GM18868 (cell line): ENCODE measurements around the gene GPC3.
"Not testable (repeated sequence)": the region's sequence is repeated elsewhere in the genome, so short reads cannot be mapped to it uniquely, and the experiment has no call there.

Experiments
- ATAC-seq: cut with Tn5 transposase; IDR thresholded peaks from one replicate; pipeline ENCODE4 v1.9.1; 2021; ENCODE audit warnings: mild to moderate bottlenecking, moderate library complexity; ENCODE audit not compliant: unreplicated experiment

Gene GPC3

DNA sequence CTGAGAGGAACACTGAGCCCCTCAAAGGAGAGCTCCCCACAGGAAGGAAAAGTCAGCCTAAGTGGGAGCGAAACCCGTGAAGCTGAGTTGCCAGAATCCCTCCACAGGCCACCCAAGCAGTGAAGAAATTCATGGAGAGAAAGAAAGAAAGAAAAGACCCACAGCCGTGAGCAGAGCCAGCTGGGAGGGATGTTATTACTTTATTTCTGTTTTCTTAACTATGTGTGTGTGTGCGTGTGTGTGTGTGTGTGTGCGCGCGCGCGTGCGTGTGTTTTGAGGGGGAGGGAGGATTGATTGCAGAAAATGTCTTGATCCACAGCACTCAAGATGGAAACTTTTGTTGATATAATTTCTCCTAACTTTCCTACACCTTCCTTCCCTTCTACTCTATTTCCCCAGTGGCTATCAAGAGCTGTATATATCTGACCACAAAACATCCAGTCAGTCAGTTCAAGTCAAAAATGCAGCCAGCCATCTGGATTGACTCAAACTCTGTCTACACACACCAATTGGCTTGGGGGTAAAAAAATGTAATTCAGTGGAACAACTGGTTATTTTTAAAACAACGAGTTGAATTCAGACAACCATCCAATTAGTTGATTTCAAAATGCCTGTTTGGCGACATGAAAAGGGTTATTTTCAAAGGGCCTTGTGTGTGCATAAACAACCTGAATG is 13.8 kb upstream of the GPC3 start:
- ATAC-seq = no peak

DNA sequence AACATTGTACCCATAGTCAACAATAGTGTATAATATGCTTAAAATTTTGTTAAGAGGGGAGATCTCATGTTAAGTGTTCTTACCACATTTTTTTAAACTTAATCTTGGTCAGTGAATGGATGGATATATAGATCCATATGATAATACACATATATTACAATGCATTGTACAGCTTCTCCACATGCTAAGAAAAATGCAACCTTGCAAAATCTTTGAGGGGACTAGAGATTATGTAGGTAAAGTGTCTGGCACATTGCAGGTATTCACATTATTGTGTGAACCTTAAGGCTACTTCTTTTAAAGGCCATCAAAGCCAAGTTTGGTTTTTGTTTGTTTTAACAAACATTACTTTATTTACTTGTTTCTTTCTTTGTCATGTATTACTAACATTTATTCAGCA is 10.4 kb upstream of the GPC3 start:
- ATAC-seq = no peak

DNA sequence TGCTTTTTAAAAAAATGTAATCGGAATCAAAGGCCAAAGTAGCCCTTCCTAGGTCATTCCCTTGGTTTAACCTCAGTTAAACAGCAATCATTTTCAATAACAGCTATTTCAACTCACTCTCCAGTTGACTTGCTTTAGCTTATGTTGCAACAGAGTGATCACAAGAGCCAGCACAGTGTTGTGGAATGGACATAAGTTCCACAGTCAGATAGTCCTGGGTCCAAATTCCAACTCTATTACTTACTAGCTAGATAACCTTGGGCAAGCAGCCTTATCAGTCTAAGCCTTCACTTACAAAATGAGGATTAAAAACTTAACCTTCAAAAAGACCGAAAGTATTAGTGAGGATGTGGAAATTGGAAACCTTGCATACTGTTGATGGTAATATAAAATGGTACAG is 9.2 kb upstream of the GPC3 start:
- no peak for ATAC-seq

DNA sequence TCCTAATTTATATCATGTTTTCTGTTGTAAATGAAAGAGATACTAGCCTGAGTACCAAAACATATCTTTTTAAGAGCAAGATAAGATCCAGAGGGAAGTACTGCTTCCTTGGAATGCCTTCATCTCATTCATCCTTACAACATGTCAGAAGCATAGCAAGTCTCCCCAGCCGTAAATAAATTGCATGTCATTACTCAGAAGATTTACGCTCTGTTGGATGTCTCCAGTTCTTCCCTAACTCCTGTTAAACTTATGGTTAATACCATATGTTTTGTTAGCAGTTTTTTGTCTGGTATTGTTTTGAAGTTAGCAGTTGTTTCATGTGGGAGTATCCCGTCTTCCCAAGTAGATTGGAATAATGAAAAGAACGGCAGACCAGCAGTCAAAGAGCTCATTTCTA is 7.5 kb upstream of the GPC3 start:
- ATAC-seq = no peak

DNA sequence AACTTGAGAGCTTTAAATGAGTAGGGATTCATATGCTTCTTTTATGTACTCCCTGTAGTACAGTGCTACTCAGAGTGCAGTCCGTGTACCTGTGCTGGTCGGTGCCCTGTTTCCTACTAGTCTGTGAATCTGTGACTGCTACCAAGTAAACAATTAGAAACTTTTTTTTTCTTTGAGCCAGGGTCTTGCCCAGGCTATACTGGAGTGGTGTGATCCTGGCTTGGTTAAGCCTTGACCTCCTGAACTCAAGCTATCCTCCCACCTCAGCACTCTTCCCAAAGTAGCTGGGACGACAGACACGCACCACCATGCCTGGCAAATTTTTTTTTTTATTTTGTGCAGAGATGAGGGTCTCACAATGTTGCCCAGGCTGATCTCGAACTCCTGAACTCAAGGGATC is 6.4 kb upstream of the GPC3 start:
- no peak for ATAC-seq

- ATAC-seq = not testable (repeated sequence)
Measured at GRCh38 chrX:133991057-133991456, 5.7 kb upstream of the GPC3 start.

GRCh38 chrX:133989993-133990392 is 4.6 kb upstream of the GPC3 start:
- ATAC-seq = no peak

DNA sequence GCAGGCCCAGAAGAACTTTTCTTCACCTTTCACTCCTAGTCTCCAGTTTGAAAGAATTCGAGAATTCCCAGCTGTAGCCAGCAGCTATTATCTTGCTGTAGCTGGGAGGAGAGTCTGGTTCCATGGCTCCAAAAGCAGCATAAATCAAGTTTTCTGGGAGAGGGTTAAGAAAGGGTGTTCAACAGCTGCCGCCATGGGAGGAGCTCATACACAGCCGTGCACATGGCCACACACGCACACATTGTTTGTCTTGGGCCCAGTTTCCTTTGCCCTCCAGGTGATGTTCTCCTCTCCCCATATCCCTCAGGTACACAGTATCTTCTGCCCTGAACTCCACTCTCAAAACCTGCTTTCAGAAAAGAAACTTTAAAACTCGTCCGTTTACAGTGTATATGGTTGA is 4.1 kb upstream of the GPC3 start:
- ATAC-seq = no peak

GRCh38 chrX:133988010-133988409 is 2.6 kb upstream of the GPC3 start:
- no peak for ATAC-seq

DNA sequence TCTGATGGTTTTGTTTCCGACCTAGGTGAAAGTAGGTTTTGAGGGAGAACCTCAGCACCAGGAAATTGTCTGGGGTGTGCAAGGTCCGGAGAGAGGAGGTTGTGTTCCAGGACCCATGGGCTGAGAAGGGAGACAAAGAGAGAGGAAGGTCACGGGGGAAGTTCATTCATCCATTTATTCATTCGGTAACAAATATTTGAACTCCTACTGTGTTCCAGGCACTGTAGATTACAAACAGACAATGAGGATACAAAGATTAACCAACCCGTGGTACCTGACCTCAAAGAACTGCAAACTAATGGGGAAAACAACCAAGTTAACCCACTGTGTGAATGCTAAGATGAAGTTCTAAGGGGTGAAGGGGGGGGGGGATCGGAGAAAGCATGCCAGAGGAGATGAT is 1.8 kb upstream of the GPC3 start:
- ATAC-seq = no peak

- ATAC-seq = no peak
Measured at GRCh38 chrX:133985967-133986683, 731 bp upstream of the GPC3 start.

DNA sequence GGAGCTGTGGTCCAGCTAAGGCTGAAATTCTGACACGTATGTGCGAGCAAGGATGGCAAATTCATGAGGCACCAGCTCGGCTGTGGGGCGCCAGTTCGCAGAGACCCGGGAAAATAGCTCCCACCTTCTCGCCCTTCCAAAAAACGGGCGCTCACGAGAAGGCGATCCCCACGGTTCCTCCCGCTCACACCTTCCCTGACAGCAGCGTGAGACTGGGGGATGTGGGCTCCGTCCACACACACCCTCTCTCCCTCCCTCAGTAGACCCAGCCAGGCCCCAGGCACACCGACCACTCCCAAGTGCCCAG is 584 bp downstream of the GPC3 start:
- no peak for ATAC-seq

DNA sequence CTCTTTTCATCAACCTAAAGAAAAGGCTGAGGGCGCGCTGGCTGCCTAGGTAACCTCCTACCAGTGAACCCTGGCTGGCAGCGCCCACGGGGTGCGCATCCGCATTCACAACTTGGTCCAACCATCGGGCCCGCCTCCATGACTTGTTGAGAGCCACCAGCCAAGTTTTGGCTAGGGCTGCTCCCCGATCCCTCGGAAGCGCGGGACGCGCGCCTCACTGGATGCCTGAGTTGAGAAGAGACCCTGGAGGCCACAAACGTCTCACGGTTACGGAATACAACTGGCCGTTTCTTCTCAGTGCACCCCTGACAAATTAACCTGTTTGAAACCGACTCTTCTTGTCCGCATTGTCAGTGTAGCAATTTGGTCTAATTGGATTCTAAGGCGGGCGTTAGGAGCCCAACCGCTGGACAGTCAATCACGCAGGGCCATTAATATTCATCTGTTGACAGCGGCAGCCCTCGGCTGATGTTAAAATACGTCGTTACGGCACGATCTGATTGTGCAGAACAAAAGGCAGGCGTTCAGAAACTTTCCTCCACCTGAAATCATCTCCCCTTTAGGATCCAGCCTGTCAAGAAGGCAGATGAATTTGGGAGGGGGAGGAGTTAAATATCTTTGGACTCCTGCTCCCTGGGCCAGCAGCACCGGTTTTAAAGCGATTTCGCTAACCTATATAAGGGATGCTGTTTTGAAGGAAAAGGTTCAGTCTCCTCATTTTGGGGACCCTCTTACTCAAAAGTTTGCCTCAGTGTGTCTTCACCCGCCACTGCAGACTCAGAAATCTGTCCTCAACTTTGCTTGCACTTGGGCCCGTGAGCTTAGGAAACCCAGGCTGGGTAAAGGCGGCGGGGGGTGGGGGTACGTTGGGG is 1.2 kb downstream of the GPC3 start:
- ATAC-seq = no peak

DNA sequence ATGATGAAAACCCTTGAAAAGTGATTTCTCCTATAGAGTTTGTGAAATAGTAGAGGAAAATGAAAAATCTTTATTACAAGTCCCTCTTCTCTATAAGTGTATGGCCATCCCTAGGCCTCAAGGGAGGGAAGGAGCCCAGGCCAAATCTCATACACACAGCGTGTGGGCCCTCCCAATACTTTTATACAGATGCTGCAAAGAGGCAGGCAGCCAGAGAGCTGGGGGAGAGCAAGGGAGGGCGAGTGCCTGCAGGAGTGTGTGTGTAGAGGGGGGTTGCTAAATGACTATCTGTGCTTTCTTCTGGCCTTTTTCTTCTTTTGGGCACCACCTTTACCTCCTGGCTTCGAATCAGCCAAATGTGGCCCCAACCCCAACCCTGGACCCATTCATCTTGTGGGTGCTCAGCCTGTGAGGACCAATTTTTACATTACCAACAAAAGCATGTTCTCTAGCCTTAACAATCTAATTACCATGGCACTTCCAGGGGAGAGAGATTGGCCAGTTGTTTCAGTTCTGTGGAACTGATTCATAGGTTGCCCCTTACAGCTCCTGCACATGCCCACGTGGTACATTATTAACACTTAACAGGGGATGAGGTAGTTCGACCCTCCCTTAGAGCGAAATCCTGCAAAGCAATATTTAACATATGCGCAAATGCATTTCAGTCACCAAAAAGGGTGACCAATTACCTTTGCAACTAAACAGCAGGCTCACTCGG is 2.0 kb downstream of the GPC3 start:
- no peak for ATAC-seq

- ATAC-seq = no peak
Measured at GRCh38 chrX:133981924-133982323, 3.5 kb downstream of the GPC3 start.

- no peak for ATAC-seq
Measured at GRCh38 chrX:133980832-133981588, 4.4 kb downstream of the GPC3 start.

GRCh38 chrX:133980406-133980805 is 5.0 kb downstream of the GPC3 start:
- no peak for ATAC-seq

- ATAC-seq = no peak
Measured at GRCh38 chrX:133979641-133980230, 5.7 kb downstream of the GPC3 start.

GRCh38 chrX:133973704-133974103 is 11.7 kb downstream of the GPC3 start:
- ATAC-seq = no peak

GRCh38 chrX:133972916-133973315 is 12.5 kb downstream of the GPC3 start:
- ATAC-seq = no peak
